ENCODE data around the gene TRAPPC12. TPM values are rescaled to one million over a fixed set of nuclear protein-coding genes. Genes with fewer than 3 reads are reported as not detected.

Gene TRAPPC12
- total RNA-seq, 1 donor from 2014 or later = 121 TPM

DNA sequence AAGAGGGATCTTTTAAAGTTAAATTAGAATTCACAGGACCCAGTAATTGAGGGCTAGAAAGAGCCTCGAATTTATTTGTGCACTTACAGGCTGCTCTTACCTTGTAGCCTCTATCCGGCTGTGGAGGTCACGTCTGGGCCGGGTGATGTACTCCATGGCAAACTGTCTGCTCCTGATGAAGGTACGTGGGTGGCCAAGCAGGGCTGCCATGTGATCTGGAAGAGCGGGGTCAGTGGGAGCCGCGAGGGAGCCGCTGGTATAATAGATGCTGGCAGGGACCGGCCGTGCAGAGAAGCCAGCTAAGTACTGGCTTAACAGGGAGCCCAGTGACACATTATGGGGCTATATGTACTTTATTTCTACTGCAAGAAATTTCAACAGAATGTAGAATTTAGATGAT, 80.7 kb downstream of the TRAPPC12 start:
- TF ChIP-seq, protein P1, sequence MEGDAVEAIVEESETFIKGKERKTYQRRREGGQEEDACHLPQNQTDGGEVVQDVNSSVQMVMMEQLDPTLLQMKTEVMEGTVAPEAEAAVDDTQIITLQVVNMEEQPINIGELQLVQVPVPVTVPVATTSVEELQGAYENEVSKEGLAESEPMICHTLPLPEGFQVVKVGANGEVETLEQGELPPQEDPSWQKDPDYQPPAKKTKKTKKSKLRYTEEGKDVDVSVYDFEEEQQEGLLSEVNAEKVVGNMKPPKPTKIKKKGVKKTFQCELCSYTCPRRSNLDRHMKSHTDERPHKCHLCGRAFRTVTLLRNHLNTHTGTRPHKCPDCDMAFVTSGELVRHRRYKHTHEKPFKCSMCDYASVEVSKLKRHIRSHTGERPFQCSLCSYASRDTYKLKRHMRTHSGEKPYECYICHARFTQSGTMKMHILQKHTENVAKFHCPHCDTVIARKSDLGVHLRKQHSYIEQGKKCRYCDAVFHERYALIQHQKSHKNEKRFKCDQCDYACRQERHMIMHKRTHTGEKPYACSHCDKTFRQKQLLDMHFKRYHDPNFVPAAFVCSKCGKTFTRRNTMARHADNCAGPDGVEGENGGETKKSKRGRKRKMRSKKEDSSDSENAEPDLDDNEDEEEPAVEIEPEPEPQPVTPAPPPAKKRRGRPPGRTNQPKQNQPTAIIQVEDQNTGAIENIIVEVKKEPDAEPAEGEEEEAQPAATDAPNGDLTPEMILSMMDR (IDR thresholded peaks at IDR 0.05; ENCODE audit: unreplicated experiment) = no peak
- no peaks in the 10 kb centered on the region for H3K27me3 Mint-ChIP-seq
- H3K4me3 Mint-ChIP-seq (ENCODE audit: low read depth) = no peak overlapping the region
- H3K27ac Mint-ChIP-seq = no peak overlapping the region
- H3K36me3 Mint-ChIP-seq (ENCODE audit: insufficient read depth) = peaks cover 10% of the 10 kb centered on the region
- no peaks in the 10 kb centered on the region for H3K9me3 Mint-ChIP-seq (ENCODE audit: low read depth)
- H3K4me1 Mint-ChIP-seq (ENCODE audit: low read depth) = no peaks in the 10 kb centered on the region
- DNase-seq (ENCODE audit: low spot score, unreplicated experiment) = no peak

DNA sequence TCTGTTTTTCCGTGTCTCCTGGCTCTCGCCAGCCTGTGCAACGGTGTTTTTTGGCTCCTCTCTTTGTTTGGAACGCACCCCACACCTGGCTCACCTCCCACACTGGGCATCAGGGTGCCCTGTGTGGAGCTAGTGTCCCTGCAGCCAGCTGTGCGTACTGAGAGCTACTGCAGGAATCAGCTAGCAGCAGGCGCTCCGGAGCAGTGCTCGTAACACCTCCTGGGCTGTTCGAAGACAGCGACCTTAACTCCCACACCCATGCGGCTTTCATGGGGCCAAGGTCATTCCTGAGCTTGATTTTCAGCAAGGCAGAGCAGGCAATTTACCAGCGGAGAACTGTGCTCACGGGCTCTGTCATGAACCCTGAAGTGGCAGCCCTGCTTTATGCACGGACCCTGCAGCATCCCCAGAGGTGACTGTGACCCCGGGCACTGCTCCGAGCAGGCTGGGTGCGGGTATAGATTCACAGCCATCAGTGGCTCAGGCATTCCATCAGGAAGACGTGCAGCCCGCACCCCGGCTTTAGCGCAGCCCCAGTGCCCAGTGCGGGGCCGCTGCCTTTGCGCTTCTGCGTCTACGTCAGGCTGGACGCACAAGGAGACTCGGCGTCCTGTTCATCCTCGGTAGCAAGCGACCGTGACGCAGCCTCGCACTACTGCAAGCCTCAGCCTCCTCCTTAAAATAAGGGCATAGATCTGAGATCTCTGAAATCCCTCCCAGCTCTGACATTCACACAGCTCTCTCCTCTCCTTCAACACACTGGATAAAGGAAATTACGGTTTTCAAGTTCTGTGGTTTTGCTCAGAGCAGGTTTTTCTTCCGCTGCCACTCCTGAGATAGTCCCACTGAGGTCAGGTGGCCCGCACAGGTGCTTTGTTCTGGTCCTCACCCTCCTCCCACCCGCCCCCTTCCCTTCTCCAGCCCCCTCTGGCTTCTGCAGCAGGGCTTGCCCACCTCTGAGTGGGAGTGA, 81.6 kb downstream of the TRAPPC12 start:
- H3K27ac Mint-ChIP-seq = no peak overlapping the region
- H3K4me1 Mint-ChIP-seq (ENCODE audit: low read depth) = no peaks in the 10 kb centered on the region
- DNase-seq (ENCODE audit: low spot score, unreplicated experiment) = no peak
- no peak overlapping the region for H3K4me3 Mint-ChIP-seq (ENCODE audit: low read depth)
- no peaks in the 10 kb centered on the region for H3K9me3 Mint-ChIP-seq (ENCODE audit: low read depth)
- peaks cover 8% of the 10 kb centered on the region for H3K36me3 Mint-ChIP-seq (ENCODE audit: insufficient read depth)
- TF ChIP-seq, protein P1 (IDR thresholded peaks at IDR 0.05; ENCODE audit: unreplicated experiment) = no peak
- no peaks in the 10 kb centered on the region for H3K27me3 Mint-ChIP-seq

DNA sequence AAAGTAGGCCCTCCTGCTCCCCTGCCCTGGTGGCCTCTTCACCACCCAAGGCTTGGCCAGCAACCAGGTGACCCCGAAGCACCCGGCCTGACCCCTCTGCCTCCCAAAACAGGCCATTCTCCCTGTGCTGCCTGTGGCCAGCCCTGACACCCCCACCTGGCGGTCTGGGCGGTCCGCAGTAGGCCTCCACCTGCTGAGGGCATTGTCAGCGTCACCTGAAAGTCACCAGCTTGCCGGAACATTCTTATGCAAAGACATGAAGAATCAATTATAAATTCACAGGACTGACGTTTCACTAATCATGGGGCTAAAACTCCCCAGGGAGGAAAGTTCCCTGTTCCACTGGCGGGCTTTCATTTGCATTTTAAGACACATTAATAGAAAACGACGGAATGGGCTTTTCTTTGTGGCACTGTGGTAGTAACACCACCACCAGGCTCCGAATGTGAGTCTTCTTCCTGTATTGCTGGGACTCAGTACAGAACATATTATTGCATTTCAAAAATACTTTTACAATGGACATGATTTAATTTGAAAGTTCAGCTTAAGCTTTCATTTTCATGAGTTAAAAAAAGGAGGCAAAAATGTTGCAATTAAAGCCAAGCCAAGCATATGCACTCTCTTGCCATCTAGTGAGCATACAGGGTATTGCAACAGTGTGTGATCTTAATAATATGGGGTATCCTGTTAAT, 82.5 kb downstream of the TRAPPC12 start:
- Mint-ChIP-seq H3K9me3 (ENCODE audit: low read depth) (no peaks in the 10 kb centered on the region), H3K36me3 (ENCODE audit: insufficient read depth) (peaks cover 5% of the 10 kb centered on the region), H3K4me3 (ENCODE audit: low read depth) (no peak overlapping the region), H3K27me3 (no peaks in the 10 kb centered on the region), H3K27ac (peak overlapping the region; percentile 71), H3K4me1 (ENCODE audit: low read depth) (no peaks in the 10 kb centered on the region)
- DNase-seq (ENCODE audit: low spot score, unreplicated experiment) = no peak
- TF ChIP-seq, protein P1 (IDR thresholded peaks at IDR 0.05; ENCODE audit: unreplicated experiment) = peak; percentile 89

DNA sequence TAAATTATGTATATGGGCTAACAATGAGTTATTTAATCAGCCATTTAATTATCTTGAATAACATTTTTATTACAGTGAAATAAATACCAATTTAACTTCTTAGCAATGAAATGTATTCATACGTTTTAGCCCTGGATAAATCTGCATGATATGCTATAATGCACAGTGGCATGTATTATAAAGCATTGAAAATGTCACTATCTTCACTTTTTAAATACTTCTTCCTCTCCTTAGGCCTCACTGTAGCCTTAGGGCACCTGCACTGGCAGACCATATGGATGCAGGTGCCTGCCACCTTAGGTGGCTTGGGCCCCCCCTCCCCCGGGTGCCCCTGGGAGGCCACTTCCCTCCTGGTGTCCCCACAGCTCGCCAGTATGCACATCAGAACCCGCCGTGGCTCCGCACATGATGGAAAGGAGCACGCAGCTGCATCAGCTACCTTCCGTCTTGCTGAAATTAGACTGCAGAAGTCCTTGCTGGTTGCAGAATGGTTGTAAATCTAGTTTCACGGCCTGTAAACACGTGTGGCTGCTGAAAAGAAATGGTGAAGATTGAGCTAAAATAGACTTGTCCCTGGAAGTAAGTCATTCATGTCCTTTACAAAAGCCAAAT, 83.1 kb downstream of the TRAPPC12 start:
- no peak overlapping the region for H3K27ac Mint-ChIP-seq

More for the DNA sequence above, 83.1 kb downstream of the TRAPPC12 start:
- DNase-seq (ENCODE audit: low spot score, unreplicated experiment) = no peak
- Mint-ChIP-seq H3K4me1 (ENCODE audit: low read depth) (no peaks in the 10 kb centered on the region), H3K4me3 (ENCODE audit: low read depth) (no peak overlapping the region), H3K36me3 (ENCODE audit: insufficient read depth) (peaks cover 6% of the 10 kb centered on the region), H3K27me3 (no peaks in the 10 kb centered on the region), H3K9me3 (ENCODE audit: low read depth) (no peaks in the 10 kb centered on the region)
- TF ChIP-seq, protein P1 (IDR thresholded peaks at IDR 0.05; ENCODE audit: unreplicated experiment) = peak; percentile 4

Measured in progenitor cell of endocrine pancreas (in vitro differentiated cells).